Camera-type eye (tissue), 1 donor: ENCODE results near the gene GOSR2. TPM values are rescaled to one million over a fixed set of nuclear protein-coding genes. Genes with fewer than 3 reads are reported as not detected.

Source experiments
- total RNA-seq: library from RNA; depleted of rRNA; stranded (reverse); fragments of >200 nt; gene quantifications from one replicate; pipeline ENCODE4 v1.2.3, GENCODE V29; 2014

Gene GOSR2
- total RNA-seq: 61.1 TPM

DNA sequence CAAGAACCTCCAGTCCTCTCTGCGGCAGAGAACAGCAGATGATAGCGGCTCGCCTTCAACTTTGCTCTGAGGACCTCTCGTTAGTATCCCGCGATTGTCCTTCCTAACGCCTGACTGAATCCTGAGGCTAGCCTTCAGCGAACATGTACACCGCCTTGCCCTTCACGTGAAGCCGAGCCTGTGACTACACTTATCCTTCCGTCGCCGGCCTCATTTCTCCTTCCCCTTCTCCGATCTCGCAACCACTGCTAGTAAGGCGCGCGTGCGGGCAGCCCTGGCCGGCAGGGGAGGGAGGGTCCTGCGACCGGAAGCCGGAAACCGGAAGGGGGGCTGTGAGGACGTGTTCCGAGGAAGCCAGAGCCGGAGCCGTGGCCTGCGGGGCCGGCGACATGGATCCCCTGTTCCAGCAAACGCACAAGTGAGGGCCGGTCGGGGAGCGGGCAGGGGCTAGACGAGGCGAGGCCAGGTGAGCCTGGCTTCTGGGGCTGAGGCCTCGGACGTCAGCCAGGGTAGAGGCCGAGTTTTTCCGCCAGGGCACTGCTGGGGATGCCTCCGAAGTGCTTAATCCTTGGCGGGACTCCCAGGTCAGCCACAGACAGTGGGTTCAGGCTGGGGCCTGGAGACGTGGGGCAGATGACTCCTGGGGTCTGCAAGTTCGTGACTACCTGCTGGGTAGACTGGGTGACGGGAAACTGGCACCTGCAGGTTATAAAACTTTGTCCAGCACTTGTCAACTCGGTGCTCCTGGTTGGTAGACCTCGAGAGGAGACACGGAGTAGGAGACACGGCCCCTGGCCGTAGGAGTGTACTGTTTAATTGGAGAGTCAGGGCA lies at the start of gene GOSR2:
GOSR2 (plus strand) TSS at position 357 of the 832 bp plus-strand sequence; CDS start at position 390, 33 bp downstream.

DNA sequence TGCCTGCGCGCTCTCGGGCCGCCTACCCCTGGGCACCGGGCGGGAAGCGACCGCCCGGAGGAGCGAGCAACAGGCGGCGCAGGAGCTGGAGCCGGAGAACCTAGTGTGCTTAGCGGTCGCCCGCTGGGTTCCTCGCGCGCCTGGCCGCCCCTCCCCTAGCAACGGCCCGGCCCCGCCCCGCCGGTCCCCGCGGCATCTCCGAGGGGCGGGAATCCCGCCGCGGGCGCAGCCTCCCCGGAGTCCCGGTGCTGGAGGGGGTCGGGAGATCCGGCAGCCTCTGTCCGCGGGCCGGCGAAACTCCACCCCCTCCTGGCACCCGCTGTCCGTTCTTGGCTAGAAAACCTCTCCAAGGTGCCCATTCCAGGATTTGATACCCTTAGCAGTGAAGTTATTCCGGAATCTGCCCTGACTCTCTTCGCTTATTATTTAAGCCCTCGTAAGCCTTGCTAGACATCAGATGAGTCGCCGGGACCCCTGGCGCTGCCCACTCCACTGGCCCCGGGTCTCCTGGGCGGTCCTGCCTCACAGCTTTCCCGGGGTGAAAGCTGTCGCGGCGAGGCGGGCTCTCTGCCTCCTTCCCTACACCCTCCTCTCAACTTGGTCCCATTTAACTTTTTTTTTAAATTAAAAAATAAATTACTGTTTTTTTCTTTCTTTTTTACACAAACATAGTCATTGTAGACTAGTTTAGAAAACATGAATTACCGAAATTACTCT lies 56.3 kb downstream of the GOSR2 start, which contains the start of gene RPRML:
RPRML (minus strand) TSS at position 107 of the 717 bp plus-strand sequence. CDS start 246 bp downstream, outside the sequence.

Other genes with a start within 250 kb of the GOSR2 start
- gene WNT3, start 104.5 kb upstream of the GOSR2 start, total RNA-seq: 2.9 TPM
- 0.16 TPM for gene WNT9B, start 71.6 kb upstream of the GOSR2 start, total RNA-seq
- not detected for gene RPRML, start 56.1 kb downstream of the GOSR2 start, total RNA-seq